ENCODE data around the gene UTRN. TPM values are rescaled to one million over a fixed set of nuclear protein-coding genes. Genes with fewer than 3 reads are reported as not detected.

UTRN gene
- total RNA-seq, 1 experiment from 2014 or later: 216 TPM

DNA sequence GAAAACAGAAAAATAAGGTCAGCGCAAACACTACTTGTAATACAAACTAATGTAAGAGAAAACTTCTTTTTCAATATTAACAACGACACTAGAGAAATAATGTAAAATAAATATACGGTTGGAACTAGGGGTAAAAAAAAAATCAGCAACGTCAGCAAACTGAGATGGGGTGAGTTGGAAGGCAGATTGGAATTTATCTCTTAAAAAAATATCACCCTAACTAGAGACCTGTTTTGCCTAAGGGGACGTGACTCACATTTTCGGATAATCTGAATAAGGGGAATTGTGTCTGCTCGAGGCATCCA is 705 bp upstream of the UTRN start:
- Histone ChIP-seq H3K27me3 (replicated peaks; ENCODE audit: control insufficient read depth, insufficient read depth, low read length) (no peaks in the 10 kb centered on the region), H3K4me3 (ENCODE audit: low read depth, low read length) (peak overlapping the region; percentile 71), H3K9me3 (no peaks in the 10 kb centered on the region), H3K4me1 (peaks cover 11% of the 10 kb centered on the region; the same call in 1 of the 2 replicates), H3K36me3 (ENCODE audit: control insufficient read depth, insufficient read depth, low read length) (no peaks in the 10 kb centered on the region)
- Mint-ChIP-seq H3K36me3 (ENCODE audit: insufficient read depth, unreplicated experiment) (peaks cover 41% of the 10 kb centered on the region), H3K4me3 (ENCODE audit: unreplicated experiment) (peak overlapping the region; percentile 81), H3K27me3 (ENCODE audit: insufficient read depth, unreplicated experiment) (no peaks in the 10 kb centered on the region), H3K27ac (ENCODE audit: unreplicated experiment) (peak overlapping the region; percentile 95), H3K9me3 (ENCODE audit: unreplicated experiment) (peaks cover 16% of the 10 kb centered on the region), H3K4me1 (ENCODE audit: low read depth, unreplicated experiment) (peaks cover 21% of the 10 kb centered on the region)
- no peak for DNase-seq
- TF ChIP-seq, protein P1, sequence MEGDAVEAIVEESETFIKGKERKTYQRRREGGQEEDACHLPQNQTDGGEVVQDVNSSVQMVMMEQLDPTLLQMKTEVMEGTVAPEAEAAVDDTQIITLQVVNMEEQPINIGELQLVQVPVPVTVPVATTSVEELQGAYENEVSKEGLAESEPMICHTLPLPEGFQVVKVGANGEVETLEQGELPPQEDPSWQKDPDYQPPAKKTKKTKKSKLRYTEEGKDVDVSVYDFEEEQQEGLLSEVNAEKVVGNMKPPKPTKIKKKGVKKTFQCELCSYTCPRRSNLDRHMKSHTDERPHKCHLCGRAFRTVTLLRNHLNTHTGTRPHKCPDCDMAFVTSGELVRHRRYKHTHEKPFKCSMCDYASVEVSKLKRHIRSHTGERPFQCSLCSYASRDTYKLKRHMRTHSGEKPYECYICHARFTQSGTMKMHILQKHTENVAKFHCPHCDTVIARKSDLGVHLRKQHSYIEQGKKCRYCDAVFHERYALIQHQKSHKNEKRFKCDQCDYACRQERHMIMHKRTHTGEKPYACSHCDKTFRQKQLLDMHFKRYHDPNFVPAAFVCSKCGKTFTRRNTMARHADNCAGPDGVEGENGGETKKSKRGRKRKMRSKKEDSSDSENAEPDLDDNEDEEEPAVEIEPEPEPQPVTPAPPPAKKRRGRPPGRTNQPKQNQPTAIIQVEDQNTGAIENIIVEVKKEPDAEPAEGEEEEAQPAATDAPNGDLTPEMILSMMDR (IDR thresholded peaks at IDR 0.05; ENCODE audit: insufficient read depth in 1 of 2, low read depth in 1 of 2, low read length in 1 of 2, severe bottlenecking in 1 of 2, unreplicated experiment in 1 of 2): no peak
- intact Hi-C loops (cut with micrococcal nuclease; ENCODE audit: unreplicated experiment): loop anchor here (2.0 to 10.0 kb wide), 2 partner anchors 138 to 200 kb away; no protein-coding TSS in a partner anchor
- CTCF ChIA-PET: interaction anchor here (0.9 to 1.6 kb wide), 2 partner anchors 19 to 32 kb away, joined by 3 to 15 read pairs; no protein-coding TSS in a partner anchor
- POLR2A ChIA-PET: no interaction called here
- BruUV-seq (replicated peaks): no TSS peak

DNA sequence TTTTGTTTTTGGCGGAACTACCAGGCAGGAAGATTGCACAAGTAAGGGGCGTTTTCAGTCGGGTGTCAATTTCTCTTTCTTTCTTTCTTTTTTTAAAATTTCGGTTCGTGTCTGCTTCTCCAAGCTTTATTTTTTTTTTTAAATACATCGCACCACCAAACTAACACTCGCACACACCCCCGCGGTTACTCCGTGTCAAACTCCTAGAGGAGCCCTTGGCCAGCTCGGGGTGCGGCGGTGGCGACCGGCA is 338 bp downstream of the UTRN start:
- intact Hi-C loops (cut with micrococcal nuclease; ENCODE audit: unreplicated experiment): loop anchor here (1.0 to 10.0 kb wide), 7 partner anchors 21 to 199 kb away; partner anchors contain the start of gene SF3B5
- peak overlapping the region; percentile 81 for H3K4me3 Mint-ChIP-seq (ENCODE audit: unreplicated experiment)
- no peaks in the 10 kb centered on the region for H3K27me3 ChIP-seq (replicated peaks; ENCODE audit: control insufficient read depth, insufficient read depth, low read length)
- H3K9me3 Mint-ChIP-seq (ENCODE audit: unreplicated experiment): peaks cover 9% of the 10 kb centered on the region
- H3K4me1 ChIP-seq: peaks cover 7% of the 10 kb centered on the region; the same call in 1 of the 2 replicates
- H3K4me3 ChIP-seq (ENCODE audit: low read depth, low read length): peak overlapping the region; percentile 71
- DNase-seq: no peak
- H3K36me3 ChIP-seq (ENCODE audit: control insufficient read depth, insufficient read depth, low read length): no peaks in the 10 kb centered on the region
- no peaks in the 10 kb centered on the region for H3K9me3 ChIP-seq
- ChIA-PET CTCF (interaction anchor here (0.8 to 2.1 kb wide), 3 partner anchors 20 to 197 kb away, joined by 3 to 10 read pairs (median 3); no protein-coding TSS in a partner anchor), POLR2A (interaction anchor here (0.9 kb wide), 1 partner anchor 69 kb away, joined by 4 read pairs; no protein-coding TSS in a partner anchor)
- peaks cover 52% of the 10 kb centered on the region for H3K36me3 Mint-ChIP-seq (ENCODE audit: insufficient read depth, unreplicated experiment)
- TF ChIP-seq, protein P1 (IDR thresholded peaks at IDR 0.05; ENCODE audit: insufficient read depth in 1 of 2, low read depth in 1 of 2, low read length in 1 of 2, severe bottlenecking in 1 of 2, unreplicated experiment in 1 of 2): no peak
- H3K27me3 Mint-ChIP-seq (ENCODE audit: insufficient read depth, unreplicated experiment): no peaks in the 10 kb centered on the region
- BruUV-seq (replicated peaks): TSS peak; percentile 51
- H3K4me1 Mint-ChIP-seq (ENCODE audit: low read depth, unreplicated experiment): peaks cover 16% of the 10 kb centered on the region
- H3K27ac Mint-ChIP-seq (ENCODE audit: unreplicated experiment): peak overlapping the region; percentile 95

DNA sequence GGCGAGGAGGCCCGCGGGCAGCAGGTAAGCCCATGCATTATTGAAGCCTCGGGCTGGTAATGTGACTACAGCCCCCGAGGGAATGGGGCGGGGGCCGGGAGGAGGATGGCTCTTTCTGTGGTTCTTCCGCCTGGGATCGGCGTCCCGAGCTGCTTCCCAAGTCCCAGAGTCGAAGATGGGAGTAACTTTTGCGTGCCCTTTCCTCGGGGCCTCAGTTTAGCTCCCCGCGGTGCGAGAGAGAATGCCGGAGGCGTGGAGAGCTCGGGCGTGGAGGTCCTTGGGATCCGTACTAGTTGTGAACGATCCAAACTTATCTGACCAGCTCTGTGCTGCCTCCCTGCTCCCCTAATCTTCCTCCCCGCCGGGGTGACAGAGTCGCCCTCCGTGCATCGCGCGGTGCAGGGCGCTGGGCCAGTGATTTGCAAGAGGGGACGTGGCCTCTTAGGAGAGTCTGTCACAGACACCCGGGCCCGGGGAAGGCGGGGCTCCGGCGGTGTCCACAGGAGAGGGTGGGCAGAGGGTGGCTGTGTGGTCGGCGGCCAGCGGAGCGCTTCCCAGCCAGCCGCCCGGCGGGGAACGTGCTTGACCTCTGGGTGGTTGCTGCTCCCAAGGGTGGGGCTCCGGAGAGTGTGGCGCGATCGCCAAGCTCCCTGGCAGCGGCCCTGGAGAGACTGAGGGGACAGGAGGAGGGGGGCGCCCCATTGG is 815 bp downstream of the UTRN start:
- POLR2A ChIA-PET: interaction anchor here (0.6 to 1.3 kb wide), 3 partner anchors 21 to 70 kb away, joined by 4 to 8 read pairs (median 5); no protein-coding TSS in a partner anchor
- CTCF ChIA-PET: interaction anchor here (0.6 to 2.1 kb wide), 4 partner anchors 21 to 196 kb away, joined by 3 to 10 read pairs (median 3); no protein-coding TSS in a partner anchor
- BruUV-seq (replicated peaks): no TSS peak

More for the DNA sequence above, 815 bp downstream of the UTRN start:
- TF ChIP-seq, protein P1 (IDR thresholded peaks at IDR 0.05; ENCODE audit: insufficient read depth in 1 of 2, low read depth in 1 of 2, low read length in 1 of 2, severe bottlenecking in 1 of 2, unreplicated experiment in 1 of 2): no peak
- Mint-ChIP-seq H3K4me3 (ENCODE audit: unreplicated experiment) (peak overlapping the region; percentile 81), H3K9me3 (ENCODE audit: unreplicated experiment) (peaks cover 5% of the 10 kb centered on the region), H3K36me3 (ENCODE audit: insufficient read depth, unreplicated experiment) (peaks cover 54% of the 10 kb centered on the region), H3K4me1 (ENCODE audit: low read depth, unreplicated experiment) (peaks cover 17% of the 10 kb centered on the region), H3K27me3 (ENCODE audit: insufficient read depth, unreplicated experiment) (no peaks in the 10 kb centered on the region), H3K27ac (ENCODE audit: unreplicated experiment) (peak overlapping the region; percentile 95)
- Histone ChIP-seq H3K4me1 (peaks cover 7% of the 10 kb centered on the region; the same call in 1 of the 2 replicates), H3K9me3 (no peaks in the 10 kb centered on the region), H3K36me3 (ENCODE audit: control insufficient read depth, insufficient read depth, low read length) (no peaks in the 10 kb centered on the region), H3K4me3 (ENCODE audit: low read depth, low read length) (peak overlapping the region; percentile 71), H3K27me3 (replicated peaks; ENCODE audit: control insufficient read depth, insufficient read depth, low read length) (no peaks in the 10 kb centered on the region)
- DNase-seq: peak; percentile 66 to 67
- intact Hi-C loops (cut with micrococcal nuclease; ENCODE audit: unreplicated experiment): loop anchor here (1.0 to 10.0 kb wide), 8 partner anchors 17 to 199 kb away; partner anchors contain the start of gene SF3B5
